ENCODE measurements around the gene INTS11. TPM values are rescaled to one million over a fixed set of nuclear protein-coding genes. Genes with fewer than 3 reads are reported as not detected.

The INTS11 gene
- total and polyA plus RNA-seq, 4 donors, result 26.3 to 40.5 (median 34.5) TPM

- no peak for DNase-seq (ENCODE audit: low spot score)
- peak overlapping the region in 1 of 2 donors; percentile 23 for H3K27ac ChIP-seq (ENCODE audit: low read depth in 1 of 2, low read length in 2 of 2)
- H3K4me1 ChIP-seq (ENCODE audit: control insufficient read depth in 4 of 4, insufficient read depth in 4 of 4, low read length in 3 of 4), result peaks cover 34 to 59% (median 53%) of the 10 kb centered on the region in 4 donors
- WGBS, result 88% methylated on average over 10 of the region's 10 CpGs
- H3K9me3 ChIP-seq (ENCODE audit: control insufficient read depth in 4 of 4, low read length in 3 of 4), result no peaks in the 10 kb centered on the region
- peak overlapping the region in 1 of 2 donors; percentile 56 for H3K9ac ChIP-seq (ENCODE audit: low read depth in 1 of 2, low read length in 2 of 2)
- H3K4me3 ChIP-seq (ENCODE audit: low read depth in 1 of 3, low read length in 3 of 3), result peak overlapping the region in 1 of 3 donors; percentile 2
- H3K27me3 ChIP-seq (ENCODE audit: control insufficient read depth in 4 of 4, insufficient read depth in 4 of 4, low read length in 3 of 4), result no peaks in the 10 kb centered on the region
- H3K36me3 ChIP-seq (ENCODE audit: control insufficient read depth in 4 of 4, insufficient read depth in 3 of 4, low read depth in 1 of 4, low read length in 3 of 4), result peaks cover 0 to 1% (median 0%) of the 10 kb centered on the region in 4 donors
- TF ChIP-seq TAF1 (conservative IDR thresholded peaks at IDR 0.05) (no peak), EGR1 (IDR thresholded peaks at IDR 0.05; ENCODE audit: low read depth in 2 of 2) (no peak), YY1 (IDR thresholded peaks at IDR 0.05) (no peak), FOXA1 (IDR thresholded peaks at IDR 0.05) (no peak), JUND (IDR thresholded peaks at IDR 0.05) (no peak), RXRA (IDR thresholded peaks at IDR 0.05) (no peak), HNF4G (IDR thresholded peaks at IDR 0.05) (no peak), HNF4A (conservative IDR thresholded peaks at IDR 0.05) (no peak), GABPA (IDR thresholded peaks at IDR 0.05 in 1 of 2, conservative IDR thresholded peaks at IDR 0.05 in 1 of 2) (no peak), NR2F2 (IDR thresholded peaks at IDR 0.05) (no peak), ZBTB33 (IDR thresholded peaks at IDR 0.05) (no peak), MAX (IDR thresholded peaks at IDR 0.05) (no peak), SP1 (IDR thresholded peaks at IDR 0.05) (no peak)
- TF ChIP-seq, protein P1, sequence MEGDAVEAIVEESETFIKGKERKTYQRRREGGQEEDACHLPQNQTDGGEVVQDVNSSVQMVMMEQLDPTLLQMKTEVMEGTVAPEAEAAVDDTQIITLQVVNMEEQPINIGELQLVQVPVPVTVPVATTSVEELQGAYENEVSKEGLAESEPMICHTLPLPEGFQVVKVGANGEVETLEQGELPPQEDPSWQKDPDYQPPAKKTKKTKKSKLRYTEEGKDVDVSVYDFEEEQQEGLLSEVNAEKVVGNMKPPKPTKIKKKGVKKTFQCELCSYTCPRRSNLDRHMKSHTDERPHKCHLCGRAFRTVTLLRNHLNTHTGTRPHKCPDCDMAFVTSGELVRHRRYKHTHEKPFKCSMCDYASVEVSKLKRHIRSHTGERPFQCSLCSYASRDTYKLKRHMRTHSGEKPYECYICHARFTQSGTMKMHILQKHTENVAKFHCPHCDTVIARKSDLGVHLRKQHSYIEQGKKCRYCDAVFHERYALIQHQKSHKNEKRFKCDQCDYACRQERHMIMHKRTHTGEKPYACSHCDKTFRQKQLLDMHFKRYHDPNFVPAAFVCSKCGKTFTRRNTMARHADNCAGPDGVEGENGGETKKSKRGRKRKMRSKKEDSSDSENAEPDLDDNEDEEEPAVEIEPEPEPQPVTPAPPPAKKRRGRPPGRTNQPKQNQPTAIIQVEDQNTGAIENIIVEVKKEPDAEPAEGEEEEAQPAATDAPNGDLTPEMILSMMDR (IDR thresholded peaks at IDR 0.05; ENCODE audit: low read depth, low read length, missing input control), result no peak
- TF ChIP-seq, protein P2, sequence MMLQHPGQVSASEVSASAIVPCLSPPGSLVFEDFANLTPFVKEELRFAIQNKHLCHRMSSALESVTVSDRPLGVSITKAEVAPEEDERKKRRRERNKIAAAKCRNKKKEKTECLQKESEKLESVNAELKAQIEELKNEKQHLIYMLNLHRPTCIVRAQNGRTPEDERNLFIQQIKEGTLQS (IDR thresholded peaks at IDR 0.05), result no peak
- TF ChIP-seq, protein P3, sequence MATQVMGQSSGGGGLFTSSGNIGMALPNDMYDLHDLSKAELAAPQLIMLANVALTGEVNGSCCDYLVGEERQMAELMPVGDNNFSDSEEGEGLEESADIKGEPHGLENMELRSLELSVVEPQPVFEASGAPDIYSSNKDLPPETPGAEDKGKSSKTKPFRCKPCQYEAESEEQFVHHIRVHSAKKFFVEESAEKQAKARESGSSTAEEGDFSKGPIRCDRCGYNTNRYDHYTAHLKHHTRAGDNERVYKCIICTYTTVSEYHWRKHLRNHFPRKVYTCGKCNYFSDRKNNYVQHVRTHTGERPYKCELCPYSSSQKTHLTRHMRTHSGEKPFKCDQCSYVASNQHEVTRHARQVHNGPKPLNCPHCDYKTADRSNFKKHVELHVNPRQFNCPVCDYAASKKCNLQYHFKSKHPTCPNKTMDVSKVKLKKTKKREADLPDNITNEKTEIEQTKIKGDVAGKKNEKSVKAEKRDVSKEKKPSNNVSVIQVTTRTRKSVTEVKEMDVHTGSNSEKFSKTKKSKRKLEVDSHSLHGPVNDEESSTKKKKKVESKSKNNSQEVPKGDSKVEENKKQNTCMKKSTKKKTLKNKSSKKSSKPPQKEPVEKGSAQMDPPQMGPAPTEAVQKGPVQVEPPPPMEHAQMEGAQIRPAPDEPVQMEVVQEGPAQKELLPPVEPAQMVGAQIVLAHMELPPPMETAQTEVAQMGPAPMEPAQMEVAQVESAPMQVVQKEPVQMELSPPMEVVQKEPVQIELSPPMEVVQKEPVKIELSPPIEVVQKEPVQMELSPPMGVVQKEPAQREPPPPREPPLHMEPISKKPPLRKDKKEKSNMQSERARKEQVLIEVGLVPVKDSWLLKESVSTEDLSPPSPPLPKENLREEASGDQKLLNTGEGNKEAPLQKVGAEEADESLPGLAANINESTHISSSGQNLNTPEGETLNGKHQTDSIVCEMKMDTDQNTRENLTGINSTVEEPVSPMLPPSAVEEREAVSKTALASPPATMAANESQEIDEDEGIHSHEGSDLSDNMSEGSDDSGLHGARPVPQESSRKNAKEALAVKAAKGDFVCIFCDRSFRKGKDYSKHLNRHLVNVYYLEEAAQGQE (IDR thresholded peaks at IDR 0.05), result no peak
These were observed 22.0 kb upstream of the INTS11 start for GRCh38 chr1:1346501-1346890.

Measured in liver (tissue), 9 donors.